Hepatocyte (in vitro differentiated cells): ENCODE data around the gene TSGA10IP.

ENCODE experiments used
- CTCF ChIP-seq: fragments of 200-600 bp; sonication (generic); IDR thresholded peaks from 2 replicates; pipeline ENCODE4 v1.5.1; 2016; ENCODE audit warnings: antibody characterized with exemption, mild to moderate bottlenecking; ENCODE audit not compliant: poor library complexity
- EZH2 ChIP-seq: fragments of 200-600 bp; sonication (generic); IDR thresholded peaks from 2 replicates; pipeline ENCODE4 v1.6.1; 2016; ENCODE audit warnings: antibody characterized with exemption, mild to moderate bottlenecking, borderline replicate concordance
- EZH2phosphoT487 ChIP-seq: fragments of 200-600 bp; sonication (generic); IDR thresholded peaks from one replicate; pipeline ENCODE4 v1.6.1; 2018; ENCODE audit warnings: antibody characterized with exemption, mild to moderate bottlenecking, low read depth, moderate library complexity; ENCODE audit not compliant: unreplicated experiment, severe bottlenecking

- no peak for TF ChIP-seq CTCF
- TF ChIP-seq EZH2phosphoT487 = no peak
- no peak for TF ChIP-seq EZH2
These were observed 16.9 kb downstream of the TSGA10IP start for GRCh38 chr11:65962141-65962564.
